ENCODE results near the gene PLEKHA1. TPM values are rescaled to one million over a fixed set of nuclear protein-coding genes. Genes with fewer than 3 reads are reported as not detected.

Gene PLEKHA1
- total RNA-seq, 1 donor from 2014 or later = 64.5 TPM

DNA sequence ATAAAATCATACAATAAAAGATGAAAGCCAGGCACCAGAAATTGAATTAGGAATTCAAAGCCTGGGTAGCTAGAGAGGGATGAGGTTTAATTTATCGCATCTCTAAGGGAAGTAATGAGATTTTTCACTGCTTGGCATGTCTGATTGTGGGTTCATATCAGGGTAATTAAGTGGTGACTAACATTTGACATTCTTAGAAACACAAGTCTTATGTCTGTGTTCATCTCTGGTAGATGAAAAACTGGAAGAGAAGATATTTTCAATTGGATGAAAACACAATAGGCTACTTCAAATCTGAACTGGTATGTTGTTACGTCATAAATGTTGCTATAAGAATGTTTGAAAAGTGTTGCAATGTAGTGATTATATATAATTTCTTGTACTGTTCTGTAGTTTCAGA is 43.2 kb downstream of the PLEKHA1 start:
- DNase-seq (ENCODE audit: low spot score) = no peak
- Mint-ChIP-seq H3K27ac (ENCODE audit: unreplicated experiment) (no peak overlapping the region), H3K36me3 (ENCODE audit: low read depth) (peaks cover 19% of the 10 kb centered on the region), H3K9me3 (ENCODE audit: low read depth) (no peaks in the 10 kb centered on the region), H3K4me3 (ENCODE audit: unreplicated experiment) (no peak overlapping the region), H3K4me1 (ENCODE audit: low read depth) (peaks cover 66% of the 10 kb centered on the region), H3K27me3 (ENCODE audit: low read depth) (no peaks in the 10 kb centered on the region)
- TF ChIP-seq, protein P1, sequence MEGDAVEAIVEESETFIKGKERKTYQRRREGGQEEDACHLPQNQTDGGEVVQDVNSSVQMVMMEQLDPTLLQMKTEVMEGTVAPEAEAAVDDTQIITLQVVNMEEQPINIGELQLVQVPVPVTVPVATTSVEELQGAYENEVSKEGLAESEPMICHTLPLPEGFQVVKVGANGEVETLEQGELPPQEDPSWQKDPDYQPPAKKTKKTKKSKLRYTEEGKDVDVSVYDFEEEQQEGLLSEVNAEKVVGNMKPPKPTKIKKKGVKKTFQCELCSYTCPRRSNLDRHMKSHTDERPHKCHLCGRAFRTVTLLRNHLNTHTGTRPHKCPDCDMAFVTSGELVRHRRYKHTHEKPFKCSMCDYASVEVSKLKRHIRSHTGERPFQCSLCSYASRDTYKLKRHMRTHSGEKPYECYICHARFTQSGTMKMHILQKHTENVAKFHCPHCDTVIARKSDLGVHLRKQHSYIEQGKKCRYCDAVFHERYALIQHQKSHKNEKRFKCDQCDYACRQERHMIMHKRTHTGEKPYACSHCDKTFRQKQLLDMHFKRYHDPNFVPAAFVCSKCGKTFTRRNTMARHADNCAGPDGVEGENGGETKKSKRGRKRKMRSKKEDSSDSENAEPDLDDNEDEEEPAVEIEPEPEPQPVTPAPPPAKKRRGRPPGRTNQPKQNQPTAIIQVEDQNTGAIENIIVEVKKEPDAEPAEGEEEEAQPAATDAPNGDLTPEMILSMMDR (IDR thresholded peaks at IDR 0.05) = no peak

DNA sequence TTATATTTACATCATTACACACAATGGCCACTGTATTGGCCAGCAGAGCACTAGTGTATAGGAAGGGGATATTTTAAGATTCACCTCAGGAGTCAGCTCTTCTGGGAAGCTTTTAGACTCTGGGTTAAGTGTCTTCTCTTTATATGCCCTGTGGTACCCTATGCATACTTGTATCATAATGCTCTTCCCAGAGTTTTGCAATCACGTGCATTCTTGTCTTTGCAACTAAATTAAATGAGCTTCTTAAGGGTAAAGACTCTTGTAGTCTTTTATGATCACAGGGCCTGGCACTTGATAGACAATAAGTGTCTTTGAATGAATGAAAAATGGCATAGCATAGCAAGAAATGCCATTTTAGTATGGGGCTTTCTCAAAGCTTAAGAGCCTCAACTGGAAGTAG is 44.5 kb downstream of the PLEKHA1 start:
- no peak overlapping the region for H3K4me3 Mint-ChIP-seq (ENCODE audit: unreplicated experiment)
- TF ChIP-seq, protein P1 (IDR thresholded peaks at IDR 0.05) = no peak
- no peaks in the 10 kb centered on the region for H3K27me3 Mint-ChIP-seq (ENCODE audit: low read depth)
- peaks cover 18% of the 10 kb centered on the region for H3K36me3 Mint-ChIP-seq (ENCODE audit: low read depth)
- H3K4me1 Mint-ChIP-seq (ENCODE audit: low read depth) = peaks cover 66% of the 10 kb centered on the region
- H3K27ac Mint-ChIP-seq (ENCODE audit: unreplicated experiment) = no peak overlapping the region
- no peak for DNase-seq (ENCODE audit: low spot score)
- no peaks in the 10 kb centered on the region for H3K9me3 Mint-ChIP-seq (ENCODE audit: low read depth)

DNA sequence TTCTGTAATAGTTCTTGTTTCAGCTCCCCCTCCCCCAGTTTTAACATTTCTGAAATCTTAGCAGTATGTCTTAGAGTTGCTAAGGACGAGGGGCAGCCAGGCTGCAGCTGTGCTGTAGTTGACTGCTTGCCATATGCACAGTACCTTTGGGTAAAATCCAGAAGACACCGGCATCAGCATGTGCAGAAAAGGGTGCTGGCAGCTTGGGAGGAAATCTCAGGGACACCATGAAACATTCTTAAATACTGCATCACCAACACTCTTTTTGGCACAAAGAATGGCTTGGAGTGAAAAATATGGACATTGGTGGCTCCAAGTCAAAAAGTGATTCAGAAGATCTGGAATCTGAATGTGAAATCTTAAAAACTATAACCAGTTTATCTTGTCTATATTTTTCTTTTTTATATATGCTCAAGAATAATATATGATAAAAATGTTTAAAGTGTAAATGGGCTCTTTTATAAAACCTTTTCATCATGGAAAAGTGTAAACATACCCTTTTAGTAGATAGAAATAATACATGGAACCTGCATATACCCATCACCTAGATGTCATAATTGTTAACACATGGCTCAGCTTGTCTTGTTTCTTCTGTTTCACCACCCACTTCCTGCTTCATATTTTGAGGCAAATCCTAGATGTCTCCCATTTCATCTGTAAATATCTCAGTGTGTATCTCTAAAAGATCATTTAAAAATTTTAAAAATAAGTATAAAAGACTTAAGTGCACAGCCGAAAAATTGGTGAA is 45.5 kb downstream of the PLEKHA1 start:
- H3K27ac Mint-ChIP-seq (ENCODE audit: unreplicated experiment) = peak overlapping the region; percentile 90
- peaks cover 16% of the 10 kb centered on the region for H3K36me3 Mint-ChIP-seq (ENCODE audit: low read depth)
- TF ChIP-seq, protein P1 (IDR thresholded peaks at IDR 0.05) = no peak
- H3K27me3 Mint-ChIP-seq (ENCODE audit: low read depth) = no peaks in the 10 kb centered on the region
- H3K9me3 Mint-ChIP-seq (ENCODE audit: low read depth) = no peaks in the 10 kb centered on the region
- DNase-seq (ENCODE audit: low spot score) = no peak
- peaks cover 66% of the 10 kb centered on the region for H3K4me1 Mint-ChIP-seq (ENCODE audit: low read depth)
- no peak overlapping the region for H3K4me3 Mint-ChIP-seq (ENCODE audit: unreplicated experiment)

DNA sequence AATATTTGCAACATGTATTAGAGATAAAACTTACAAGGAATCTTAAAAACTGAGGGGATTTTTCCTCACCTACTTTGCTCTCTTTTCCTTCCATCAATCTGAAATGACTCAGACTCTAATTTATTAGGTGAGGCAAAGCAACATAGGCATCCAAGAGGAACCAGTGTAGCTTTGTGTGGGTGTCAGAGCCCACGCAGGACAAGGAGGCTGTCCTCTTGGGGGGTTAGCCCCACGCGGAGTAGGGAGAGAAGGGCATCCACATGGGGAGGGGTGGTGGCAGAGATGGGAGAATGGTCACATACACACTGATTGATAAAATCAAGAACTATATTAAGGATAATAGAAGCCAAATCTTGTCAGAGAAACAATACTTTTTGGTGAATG is 46.1 kb downstream of the PLEKHA1 start:
- no peak for DNase-seq (ENCODE audit: low spot score)
- Mint-ChIP-seq H3K27ac (ENCODE audit: unreplicated experiment) (peak overlapping the region; percentile 90), H3K9me3 (ENCODE audit: low read depth) (no peaks in the 10 kb centered on the region), H3K27me3 (ENCODE audit: low read depth) (no peaks in the 10 kb centered on the region), H3K4me3 (ENCODE audit: unreplicated experiment) (no peak overlapping the region), H3K4me1 (ENCODE audit: low read depth) (peaks cover 66% of the 10 kb centered on the region), H3K36me3 (ENCODE audit: low read depth) (peaks cover 16% of the 10 kb centered on the region)
- TF ChIP-seq, protein P1 (IDR thresholded peaks at IDR 0.05) = no peak

DNA sequence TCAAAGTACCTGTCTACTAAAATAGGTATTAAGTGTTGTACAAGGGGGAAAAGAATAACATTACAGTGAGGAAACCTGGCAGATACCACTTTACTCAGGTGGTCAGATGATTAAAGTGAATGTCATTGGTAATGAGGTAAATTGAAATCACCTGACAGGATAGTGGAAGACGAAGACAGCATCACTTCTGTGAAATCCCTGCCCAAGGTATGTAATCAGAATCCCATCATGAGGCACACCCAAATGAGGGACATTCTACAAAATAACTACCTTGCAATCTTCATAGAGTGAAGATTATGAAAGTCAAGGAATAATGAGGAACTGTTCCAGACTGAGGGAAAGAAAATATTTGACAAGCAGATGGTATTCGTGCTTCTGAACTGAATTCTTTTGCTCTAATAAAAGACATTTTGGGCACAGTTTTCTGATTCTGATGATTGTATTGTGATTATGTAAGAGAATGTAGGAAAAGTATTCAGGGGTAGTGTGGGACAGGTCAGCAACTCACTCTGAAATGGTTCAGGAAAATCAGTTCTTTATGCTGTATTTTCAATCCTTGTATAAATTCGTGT is 46.6 kb downstream of the PLEKHA1 start:
- Mint-ChIP-seq H3K36me3 (ENCODE audit: low read depth) (peaks cover 14% of the 10 kb centered on the region), H3K4me1 (ENCODE audit: low read depth) (peaks cover 61% of the 10 kb centered on the region), H3K27ac (ENCODE audit: unreplicated experiment) (peak overlapping the region; percentile 90), H3K4me3 (ENCODE audit: unreplicated experiment) (no peak overlapping the region), H3K9me3 (ENCODE audit: low read depth) (no peaks in the 10 kb centered on the region), H3K27me3 (ENCODE audit: low read depth) (no peaks in the 10 kb centered on the region)
- no peak for DNase-seq (ENCODE audit: low spot score)
- TF ChIP-seq, protein P1 (IDR thresholded peaks at IDR 0.05) = no peak
